Activated CD8-positive, alpha-beta T cell treated with anti-CD3 and anti-CD28 coated beads for 36 hours (primary cell): ENCODE results near the gene LEMD2. TPM values are rescaled to one million over a fixed set of nuclear protein-coding genes. Genes with fewer than 3 reads are reported as not detected.
"Not testable (repeated sequence)": the region's sequence is repeated elsewhere in the genome, so short reads cannot be mapped to it uniquely, and the experiment has no call there.

Source experiments
- ATAC-seq: fragments of 200-7000 bp; cut with Tn5 transposase; one replicate; pipeline ENCODE4 v1.10.0; 2021; ENCODE audit warnings: mild to moderate bottlenecking, moderate library complexity
- CTCF ChIA-PET: fragments of 350-600 bp; sonication (Branson Sonifier 250); formaldehyde crosslinking; loops from one replicate; lab custom pipeline; 2021; ENCODE audit warnings: antibody characterized with exemption; lab: Charles Lee
- POLR2A ChIA-PET: fragments of 350-600 bp; sonication (Branson Sonifier 250); formaldehyde crosslinking; loops from one replicate; lab custom pipeline; 2021; ENCODE audit warnings: antibody characterized with exemption; lab: Charles Lee
- DNase-seq: peaks from one replicate; pipeline ENCODE4 v3.0.0-alpha.2; 2020
- H3K27ac Mint-ChIP-seq: one replicate; pipeline ENCODE4 v1.8.0; 2021; ENCODE audit warnings: mild to moderate bottlenecking, mixed read lengths
- H3K27me3 Mint-ChIP-seq: one replicate; pipeline ENCODE4 v1.8.0; 2021; ENCODE audit warnings: mixed read lengths
- H3K36me3 Mint-ChIP-seq: one replicate; pipeline ENCODE4 v1.8.0; 2021; ENCODE audit warnings: low read depth, mixed read lengths
- H3K4me1 Mint-ChIP-seq: one replicate; pipeline ENCODE4 v1.8.0; 2021; ENCODE audit warnings: low read depth, mixed read lengths
- H3K4me3 Mint-ChIP-seq: one replicate; pipeline ENCODE4 v1.8.0; 2021; ENCODE audit warnings: mild to moderate bottlenecking, moderate library complexity, mixed read lengths
- H3K9me3 Mint-ChIP-seq: one replicate; pipeline ENCODE4 v1.8.0; 2021; ENCODE audit warnings: mixed read lengths
- intact Hi-C: fragments of 100-400 bp; cut with micrococcal nuclease; formaldehyde crosslinking; loops from one replicate; pipeline ENCODE4 v1.10.0; 2022
- total RNA-seq, 2 experiments: library from RNA; stranded (reverse); gene quantifications; one replicate each; pipeline ENCODE4 v1.2.3, GENCODE V29; 2021
- TF ChIP-seq, protein P1 (sequence below): fragments of 200-600 bp; IDR thresholded peaks from one replicate; pipeline ENCODE4 v1.8.0; 2022; ENCODE audit warnings: antibody characterized with exemption, mild to moderate bottlenecking

The LEMD2 gene
- total RNA-seq, 2 experiments from 2014 or later = 40.1 to 41.5 TPM

DNA sequence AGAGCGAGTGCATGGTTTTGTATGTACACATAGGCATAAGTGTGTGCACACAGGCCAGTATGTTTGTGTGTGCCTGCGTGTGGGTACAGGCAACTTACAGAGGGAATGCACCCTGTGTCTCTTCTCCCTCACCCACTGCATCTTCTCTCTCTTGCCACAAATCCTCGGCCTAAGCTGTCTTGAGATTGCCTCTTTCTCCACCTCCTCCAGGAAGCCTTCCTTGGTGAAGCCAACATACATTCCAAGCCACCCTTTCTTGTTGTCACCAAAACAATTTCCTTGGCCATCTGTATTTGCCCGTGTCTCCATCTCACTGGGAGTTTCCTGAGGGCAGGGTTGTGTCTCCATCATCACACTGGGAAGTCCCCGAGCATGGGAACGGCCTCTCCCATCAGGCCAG lies 44.7 kb upstream of the LEMD2 start:
- H3K27ac Mint-ChIP-seq = no peak overlapping the region
- no peak for ATAC-seq
- intact Hi-C loops = no loop called here
- DNase-seq = no peak
- ChIA-PET CTCF (interaction anchor here (0.8 to 1.4 kb wide), 2 partner anchors 62 to 64 kb away, joined by 3 read pairs; no protein-coding TSS in a partner anchor), POLR2A (no interaction called here)
- TF ChIP-seq, protein P1, sequence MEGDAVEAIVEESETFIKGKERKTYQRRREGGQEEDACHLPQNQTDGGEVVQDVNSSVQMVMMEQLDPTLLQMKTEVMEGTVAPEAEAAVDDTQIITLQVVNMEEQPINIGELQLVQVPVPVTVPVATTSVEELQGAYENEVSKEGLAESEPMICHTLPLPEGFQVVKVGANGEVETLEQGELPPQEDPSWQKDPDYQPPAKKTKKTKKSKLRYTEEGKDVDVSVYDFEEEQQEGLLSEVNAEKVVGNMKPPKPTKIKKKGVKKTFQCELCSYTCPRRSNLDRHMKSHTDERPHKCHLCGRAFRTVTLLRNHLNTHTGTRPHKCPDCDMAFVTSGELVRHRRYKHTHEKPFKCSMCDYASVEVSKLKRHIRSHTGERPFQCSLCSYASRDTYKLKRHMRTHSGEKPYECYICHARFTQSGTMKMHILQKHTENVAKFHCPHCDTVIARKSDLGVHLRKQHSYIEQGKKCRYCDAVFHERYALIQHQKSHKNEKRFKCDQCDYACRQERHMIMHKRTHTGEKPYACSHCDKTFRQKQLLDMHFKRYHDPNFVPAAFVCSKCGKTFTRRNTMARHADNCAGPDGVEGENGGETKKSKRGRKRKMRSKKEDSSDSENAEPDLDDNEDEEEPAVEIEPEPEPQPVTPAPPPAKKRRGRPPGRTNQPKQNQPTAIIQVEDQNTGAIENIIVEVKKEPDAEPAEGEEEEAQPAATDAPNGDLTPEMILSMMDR = no peak
- peaks cover 4% of the 10 kb centered on the region for H3K27me3 Mint-ChIP-seq
- H3K4me1 Mint-ChIP-seq = no peaks in the 10 kb centered on the region
- peaks cover 1% of the 10 kb centered on the region for H3K9me3 Mint-ChIP-seq
- H3K36me3 Mint-ChIP-seq = no peaks in the 10 kb centered on the region
- H3K4me3 Mint-ChIP-seq = no peak overlapping the region

DNA sequence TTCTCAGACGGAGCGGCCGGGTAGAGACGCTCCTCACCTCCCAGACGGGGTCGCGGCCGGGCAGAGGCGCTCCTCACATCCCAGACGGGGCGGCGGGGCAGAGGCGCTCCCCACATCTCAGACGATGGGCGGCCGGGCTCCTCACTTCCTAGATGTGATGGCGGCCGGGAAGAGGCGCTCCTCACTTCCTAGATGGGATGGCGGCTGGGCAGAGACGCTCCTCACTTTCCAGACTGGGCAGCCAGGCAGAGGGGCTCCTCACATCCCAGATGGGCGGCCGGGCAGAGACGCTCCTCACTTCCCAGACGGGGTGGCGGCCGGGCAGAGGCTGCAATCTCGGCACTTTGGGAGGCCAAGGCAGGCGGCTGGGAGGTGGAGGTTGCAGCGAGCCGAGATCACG lies 43.9 kb upstream of the LEMD2 start:
- H3K27me3 Mint-ChIP-seq, intact Hi-C loops, H3K36me3 Mint-ChIP-seq, H3K27ac Mint-ChIP-seq, H3K4me1 Mint-ChIP-seq, ATAC-seq, POLR2A ChIA-PET, DNase-seq, CTCF ChIA-PET, H3K9me3 Mint-ChIP-seq, H3K4me3 Mint-ChIP-seq: not testable (repeated sequence)

DNA sequence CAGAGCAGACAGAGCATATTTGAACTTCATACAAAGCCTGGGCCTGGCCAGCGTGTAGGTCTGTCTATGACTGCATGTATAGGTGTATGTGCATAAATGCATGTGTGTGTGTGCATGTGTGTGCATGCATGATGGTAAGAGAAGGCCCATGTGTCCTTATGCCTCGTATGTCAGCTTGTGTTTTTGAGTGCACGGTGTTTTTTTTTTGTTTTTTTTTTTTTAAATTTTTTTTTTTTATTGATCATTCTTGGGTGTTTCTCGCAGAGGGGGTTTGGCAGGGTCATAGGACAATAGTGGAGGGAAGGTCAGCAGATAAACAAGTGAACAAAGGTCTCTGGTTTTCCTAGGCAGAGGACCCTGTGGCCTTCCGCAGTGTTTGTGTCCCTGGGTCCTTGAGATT lies 42.8 kb upstream of the LEMD2 start:
- H3K27me3 Mint-ChIP-seq, H3K4me1 Mint-ChIP-seq, H3K36me3 Mint-ChIP-seq, H3K4me3 Mint-ChIP-seq, intact Hi-C loops, DNase-seq, ATAC-seq, H3K27ac Mint-ChIP-seq, CTCF ChIA-PET, POLR2A ChIA-PET, H3K9me3 Mint-ChIP-seq: not testable (repeated sequence)

DNA sequence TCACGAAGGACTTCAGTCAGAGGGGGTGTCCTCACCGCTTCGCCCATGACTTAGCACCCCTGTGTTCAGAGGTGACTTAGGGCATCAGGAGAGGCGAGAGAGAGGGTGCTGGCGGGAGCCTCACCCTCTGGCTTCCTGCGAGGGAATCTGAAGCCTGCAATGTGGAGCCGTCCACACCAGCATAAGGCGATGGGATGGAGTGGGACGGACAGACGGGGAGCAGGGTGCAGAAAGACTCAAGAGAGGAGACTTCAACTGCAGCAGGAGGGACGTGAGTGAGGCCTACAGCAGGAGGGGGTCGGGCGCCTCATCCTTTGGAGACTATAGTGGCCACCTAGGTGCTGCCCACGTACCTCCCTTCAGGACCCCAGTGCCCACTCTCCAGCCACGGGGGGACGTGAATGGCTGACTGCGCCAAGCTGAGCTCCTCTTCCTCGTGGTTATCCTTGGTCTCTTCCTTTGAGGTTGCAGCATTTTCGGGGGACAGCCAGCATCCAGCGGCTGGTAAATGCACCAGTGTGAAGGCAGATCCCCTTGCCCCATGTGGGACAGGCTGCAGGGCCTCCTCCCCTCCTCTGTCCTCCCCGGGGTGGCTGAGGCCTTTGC lies 41.8 kb upstream of the LEMD2 start:
- no peak for DNase-seq
- H3K36me3 Mint-ChIP-seq = no peaks in the 10 kb centered on the region
- peaks cover 2% of the 10 kb centered on the region for H3K27me3 Mint-ChIP-seq
- H3K4me1 Mint-ChIP-seq = no peaks in the 10 kb centered on the region
- no peaks in the 10 kb centered on the region for H3K9me3 Mint-ChIP-seq
- POLR2A ChIA-PET = no interaction called here
- H3K4me3 Mint-ChIP-seq = no peak overlapping the region
- TF ChIP-seq, protein P1 = no peak
- intact Hi-C loops = no loop called here
- H3K27ac Mint-ChIP-seq = no peak overlapping the region
- ATAC-seq = no peak
- CTCF ChIA-PET = no interaction called here

DNA sequence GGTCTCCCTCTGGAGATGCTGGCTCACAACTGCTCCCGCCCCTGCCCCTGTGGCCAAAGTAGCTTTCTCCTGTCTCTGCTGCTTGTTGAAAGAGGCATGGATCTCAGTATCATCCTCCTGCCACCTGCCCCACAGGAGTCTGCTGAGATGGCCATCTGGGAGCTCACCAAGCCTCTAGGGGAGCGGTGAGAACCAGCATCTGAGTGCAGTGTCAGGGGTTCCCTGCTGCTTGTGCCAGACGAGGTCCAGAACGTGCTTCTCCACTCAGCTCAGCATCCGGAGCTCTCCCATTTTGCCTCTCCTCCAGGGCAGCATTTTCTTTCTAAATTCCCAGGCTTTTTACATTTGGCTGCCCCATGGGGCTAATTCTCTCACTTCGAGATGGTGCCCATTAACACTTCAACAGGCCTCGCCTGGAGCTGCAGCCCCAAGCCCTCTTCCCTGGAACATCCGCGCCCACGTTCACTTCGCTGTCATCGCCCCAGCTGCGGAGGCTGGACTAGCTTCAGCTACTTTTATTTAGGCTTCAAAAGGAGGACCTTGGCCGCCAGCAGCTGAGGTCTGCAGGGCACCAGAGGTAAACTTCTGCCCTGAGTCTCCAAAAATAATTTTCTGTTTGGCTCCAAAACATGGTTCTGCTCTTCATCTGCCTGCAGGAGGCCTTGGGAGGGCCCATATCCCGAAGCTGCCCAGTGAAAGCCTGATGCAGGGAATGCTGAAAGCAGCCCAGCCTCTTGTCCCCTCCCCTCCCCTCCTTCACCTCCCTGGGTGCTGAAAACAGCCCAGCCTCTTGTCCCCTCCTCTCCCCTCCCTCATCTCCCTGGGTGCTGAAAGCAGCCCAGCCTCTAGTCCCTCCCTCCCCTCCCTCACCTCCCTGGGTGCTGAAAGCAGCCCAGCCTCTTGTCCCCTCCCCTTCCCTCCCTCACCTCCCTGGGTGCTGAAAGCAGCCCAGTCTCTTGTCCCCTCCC lies 40.1 kb upstream of the LEMD2 start:
- Mint-ChIP-seq H3K4me1 (no peaks in the 10 kb centered on the region), H3K27me3 (peaks cover 2% of the 10 kb centered on the region), H3K9me3 (no peaks in the 10 kb centered on the region), H3K27ac (no peak overlapping the region), H3K4me3 (no peak overlapping the region), H3K36me3 (no peaks in the 10 kb centered on the region)
- intact Hi-C loops = no loop called here
- TF ChIP-seq, protein P1 = no peak
- ATAC-seq = no peak
- DNase-seq = no peak
- POLR2A ChIA-PET = no interaction called here
- CTCF ChIA-PET = no interaction called here

DNA sequence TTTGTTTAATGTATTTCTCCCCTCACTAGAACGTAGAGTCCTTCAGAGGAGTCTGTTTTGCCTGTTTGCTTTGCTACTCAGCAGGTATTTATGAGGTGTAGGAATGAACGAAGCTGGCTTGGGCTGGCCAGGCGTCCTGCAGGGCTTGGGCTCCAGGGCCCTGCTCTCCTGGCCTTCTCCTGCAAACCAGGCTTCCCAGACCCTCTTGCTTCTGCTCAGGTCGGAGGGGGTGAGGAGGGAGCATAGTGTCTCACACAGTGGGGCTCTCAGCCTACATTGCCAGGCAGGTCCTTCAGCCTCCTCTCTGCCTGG lies 39.5 kb upstream of the LEMD2 start:
- Mint-ChIP-seq H3K4me3 (no peak overlapping the region), H3K9me3 (no peaks in the 10 kb centered on the region), H3K4me1 (no peaks in the 10 kb centered on the region), H3K27ac (no peak overlapping the region), H3K36me3 (no peaks in the 10 kb centered on the region), H3K27me3 (peaks cover 2% of the 10 kb centered on the region)
- no peak for DNase-seq
- ATAC-seq = no peak
- TF ChIP-seq, protein P1 = no peak
- intact Hi-C loops = no loop called here
- ChIA-PET POLR2A (no interaction called here), CTCF (no interaction called here)
